GM12864 (cell line): ENCODE data around the gene CLVS2.

Source experiments
- DNase-seq: peaks from one replicate; pipeline ENCODE4 v3.0.0-alpha.2; 2011; ENCODE audit warnings: low read depth
- H3K4me3 ChIP-seq: 2 replicates; pipeline ENCODE4 v1.5.1; 2011; ENCODE audit warnings: mild to moderate bottlenecking, low read depth, low read length, control low read depth
- CTCF ChIP-seq: IDR thresholded peaks from 2 replicates; pipeline ENCODE4 v1.5.1; 2011; ENCODE audit warnings: low read depth, mild to moderate bottlenecking, moderate library complexity, low read length, control low read depth, inconsistent platforms; ENCODE audit errors: missing control alignments

Gene CLVS2

DNA sequence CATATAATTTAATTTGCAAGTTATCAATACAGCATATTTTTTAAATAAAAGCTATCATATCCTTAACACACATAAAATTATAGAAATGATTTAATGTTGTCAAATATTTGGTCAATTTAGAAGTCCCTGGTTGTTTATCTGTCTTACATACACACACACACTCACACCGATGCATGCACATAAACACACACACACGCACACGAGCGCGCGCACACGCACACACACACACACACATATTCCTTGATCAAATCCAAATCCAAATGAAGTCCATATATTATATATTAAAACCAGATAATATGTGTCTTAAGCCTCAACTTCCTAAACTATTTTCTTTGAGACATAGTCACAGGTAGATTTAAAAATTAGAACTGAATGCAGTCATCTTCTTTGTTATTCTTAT, 120.3 kb downstream of the CLVS2 start:
- DNase-seq, result no peak
- no peak overlapping the region for H3K4me3 ChIP-seq
- TF ChIP-seq CTCF, result no peak

DNA sequence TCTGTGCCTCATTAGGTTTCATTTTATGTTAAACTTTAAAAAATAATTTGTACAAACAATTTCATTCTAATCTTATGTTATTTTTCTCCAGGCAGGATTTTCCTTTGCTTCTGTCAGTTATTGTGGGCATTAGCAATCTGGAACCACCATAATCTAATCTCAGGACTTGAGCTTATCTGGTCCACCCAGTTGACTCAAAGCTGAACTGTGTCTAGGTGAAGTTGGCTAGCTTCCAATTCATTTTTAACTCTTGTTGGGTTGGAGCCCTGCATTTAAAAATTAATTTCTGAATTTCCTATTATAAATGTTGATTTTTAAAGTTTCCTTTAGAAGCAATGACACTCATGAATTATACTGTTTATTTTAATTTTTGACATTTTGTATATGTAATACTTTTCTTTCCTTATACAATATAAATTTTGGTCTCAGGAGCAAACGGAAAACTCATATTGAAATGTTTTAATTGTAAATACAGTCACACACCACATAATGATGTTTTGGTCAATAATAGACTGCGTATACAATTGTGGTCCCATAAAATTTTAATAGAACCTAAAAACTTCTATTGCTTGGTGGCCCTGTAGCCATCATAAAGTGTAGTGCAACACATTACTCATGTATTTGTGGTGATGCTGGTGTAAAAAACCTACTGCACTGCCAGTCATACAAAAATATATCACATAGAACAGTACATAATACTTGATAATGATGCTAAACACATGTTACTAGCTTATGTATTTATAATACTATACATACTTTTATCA, 121.3 kb downstream of the CLVS2 start:
- no peak for DNase-seq
- no peak for TF ChIP-seq CTCF
- H3K4me3 ChIP-seq, result no peak overlapping the region

DNA sequence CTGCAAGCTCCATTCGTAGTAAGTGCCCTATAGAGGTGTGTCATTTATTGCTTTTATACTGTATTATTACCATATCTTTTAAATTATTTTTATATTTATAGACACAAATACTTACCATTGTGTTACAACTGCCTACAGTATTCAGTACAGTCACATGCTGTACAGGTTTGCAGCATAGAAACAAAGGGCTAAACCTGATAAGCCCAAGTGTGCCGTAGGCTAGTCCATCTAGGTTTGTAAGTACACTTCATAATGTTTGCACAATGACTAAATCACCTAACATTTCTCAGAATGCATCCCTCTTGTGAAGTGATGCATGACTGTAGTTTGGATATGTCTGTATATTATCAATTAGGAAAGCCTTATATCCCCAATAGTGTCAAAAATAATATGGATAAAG, 122.8 kb downstream of the CLVS2 start:
- TF ChIP-seq CTCF, result no peak
- no peak for DNase-seq
- H3K4me3 ChIP-seq, result no peak overlapping the region
